H9 (cell line): ENCODE measurements around the gene C1orf198. TPM values are rescaled to one million over a fixed set of nuclear protein-coding genes. Genes with fewer than 3 reads are reported as not detected.

Experiments used
- DNase-seq: peaks from one replicate; pipeline ENCODE4 v3.0.0-alpha.2; 2017
- H2AFZ ChIP-seq: one replicate; pipeline ENCODE4 v1.6.1; 2013; ENCODE audit warnings: mild to moderate bottlenecking, low read length, control low read depth, moderate library complexity
- H2AK5ac ChIP-seq: 2 replicates; pipeline ENCODE4 v1.6.1; 2013; ENCODE audit warnings: low read length, control low read depth, mixed read lengths; ENCODE audit not compliant: insufficient read length
- H2BK120ac ChIP-seq: one replicate; pipeline ENCODE4 v1.6.1; 2013; ENCODE audit warnings: low read depth, mild to moderate bottlenecking, low read length, control low read depth, inconsistent platforms; ENCODE audit not compliant: poor library complexity, severe bottlenecking
- H2BK12ac ChIP-seq: 2 replicates; pipeline ENCODE4 v1.6.1; 2013; ENCODE audit warnings: low read length, control low read depth, mixed read lengths, low read depth; ENCODE audit not compliant: insufficient read length
- H2BK15ac ChIP-seq: 2 replicates; pipeline ENCODE4 v1.6.1; 2013; ENCODE audit warnings: low read depth, low read length, control low read depth
- H2BK20ac ChIP-seq: one replicate; pipeline ENCODE4 v1.6.1; 2013; ENCODE audit warnings: low read depth, mild to moderate bottlenecking, low read length, control low read depth, inconsistent platforms; ENCODE audit not compliant: poor library complexity, severe bottlenecking
- H2BK5ac ChIP-seq: 2 replicates; pipeline ENCODE4 v1.6.1; 2013; ENCODE audit warnings: low read length, control low read depth, mixed read lengths; ENCODE audit not compliant: insufficient read length
- H3K14ac ChIP-seq: 2 replicates; pipeline ENCODE4 v1.6.1; 2013; ENCODE audit warnings: low read length, control low read depth; ENCODE audit not compliant: insufficient read depth
- H3K18ac ChIP-seq: 2 replicates; pipeline ENCODE4 v1.6.1; 2013; ENCODE audit warnings: low read depth, mild to moderate bottlenecking, mixed read lengths, low read length, control low read depth; ENCODE audit not compliant: insufficient read length
- H3K23ac ChIP-seq: 2 replicates; pipeline ENCODE4 v1.6.1; 2013; ENCODE audit warnings: low read length, control low read depth, mixed read lengths, low read depth; ENCODE audit not compliant: insufficient read length
- H3K23me2 ChIP-seq: 2 replicates; pipeline ENCODE4 v1.6.1; 2013; ENCODE audit warnings: low read depth, mild to moderate bottlenecking, mixed read lengths, low read length, control low read depth; ENCODE audit not compliant: insufficient read length, poor library complexity, severe bottlenecking
- H3K27ac ChIP-seq: 2 replicates; pipeline ENCODE4 v1.5.1; 2013; ENCODE audit warnings: low read length, control low read depth, mixed read lengths, low read depth; ENCODE audit not compliant: insufficient read length
- H3K27me3 ChIP-seq: 2 replicates; pipeline ENCODE4 v1.6.1; 2013; ENCODE audit warnings: low read length, control low read depth, inconsistent platforms; ENCODE audit not compliant: insufficient read depth
- H3K4ac ChIP-seq: 2 replicates; pipeline ENCODE4 v1.6.1; 2013; ENCODE audit warnings: low read depth, mild to moderate bottlenecking, control low read depth, inconsistent platforms, low read length, moderate library complexity
- H3K4me1 ChIP-seq: 2 replicates; pipeline ENCODE4 v1.6.1; 2013; ENCODE audit warnings: low read length, control low read depth, inconsistent platforms; ENCODE audit not compliant: insufficient read depth
- H3K4me2 ChIP-seq: 2 replicates; pipeline ENCODE4 v1.6.1; 2013; ENCODE audit warnings: low read length, control low read depth, mixed read lengths; ENCODE audit not compliant: insufficient read length, insufficient read depth
- H3K56ac ChIP-seq: 2 replicates; pipeline ENCODE4 v1.6.1; 2013; ENCODE audit warnings: low read depth, mild to moderate bottlenecking, mixed read lengths, low read length, control low read depth; ENCODE audit not compliant: insufficient read length
- H3K79me1 ChIP-seq: 2 replicates; pipeline ENCODE4 v1.6.1; 2013; ENCODE audit warnings: low read depth, mild to moderate bottlenecking, moderate library complexity, low read length, control low read depth, inconsistent platforms; ENCODE audit not compliant: insufficient read depth, poor library complexity, severe bottlenecking
- H3K79me2 ChIP-seq: 2 replicates; pipeline ENCODE4 v1.6.1; 2013; ENCODE audit warnings: low read length, control low read depth, inconsistent platforms; ENCODE audit not compliant: insufficient read depth
- H3K9ac ChIP-seq: 2 replicates; pipeline ENCODE4 v1.6.1; 2013; ENCODE audit warnings: low read length, control low read depth, mixed read lengths; ENCODE audit not compliant: insufficient read length; ENCODE audit errors: extremely low read depth
- H3K9me3 ChIP-seq: one replicate; pipeline ENCODE4 v1.6.1; 2013; ENCODE audit warnings: low read depth, low read length, inconsistent platforms; ENCODE audit not compliant: control insufficient read depth
- H3T11ph ChIP-seq: one replicate; pipeline ENCODE4 v1.6.1; 2013; ENCODE audit warnings: mild to moderate bottlenecking, low read length, control low read depth, inconsistent platforms
- H4K20me1 ChIP-seq: one replicate; pipeline ENCODE4 v1.6.1; 2013; ENCODE audit not compliant: control insufficient read depth, insufficient read length, insufficient read depth
- H4K5ac ChIP-seq: 2 replicates; pipeline ENCODE4 v1.6.1; 2013; ENCODE audit warnings: low read depth, mild to moderate bottlenecking, mixed read lengths, low read length, control low read depth; ENCODE audit not compliant: insufficient read length
- H4K8ac ChIP-seq: replicated peaks from 2 replicates; pipeline ENCODE4 v1.6.1; 2013; ENCODE audit warnings: low read length, control low read depth, mixed read lengths, low read depth; ENCODE audit not compliant: insufficient read length
- H4K91ac ChIP-seq: 2 replicates; pipeline ENCODE4 v1.6.1; 2013; ENCODE audit warnings: low read depth, mild to moderate bottlenecking, moderate library complexity, mixed read lengths, low read length, control low read depth; ENCODE audit not compliant: insufficient read length
- H3K27ac Mint-ChIP-seq, 3 experiments: 2 replicates in 2 of 3; 3 replicates in 1 of 3; pipeline ENCODE4 v1.8.0; 2020 to 2021; ENCODE audit warnings: mixed read lengths in 3 of 3, mild to moderate bottlenecking in 1 of 3, moderate library complexity in 1 of 3
- H3K27me3 Mint-ChIP-seq: 2 replicates; pipeline ENCODE4 v1.8.0; 2021; ENCODE audit warnings: low read depth, mild to moderate bottlenecking, moderate library complexity, mixed read lengths
- H3K36me3 Mint-ChIP-seq, 3 experiments: 2 replicates in 2 of 3; 3 replicates in 1 of 3; pipeline ENCODE4 v1.8.0; 2020 to 2021; ENCODE audit warnings: low read depth in 3 of 3, mixed read lengths in 3 of 3; ENCODE audit not compliant: insufficient read depth in 1 of 3
- H3K4me1 Mint-ChIP-seq, 2 experiments: 2 replicates each; pipeline ENCODE4 v1.8.0; 2020; ENCODE audit warnings: mixed read lengths in 2 of 2
- H3K4me3 Mint-ChIP-seq, 2 experiments: 2 replicates in 1 of 2; 3 replicates in 1 of 2; pipeline ENCODE4 v1.8.0; 2020 to 2021; ENCODE audit warnings: mild to moderate bottlenecking in 2 of 2, mixed read lengths in 2 of 2, moderate library complexity in 1 of 2
- H3K9me3 Mint-ChIP-seq, 2 experiments: 2 replicates in 1 of 2; 3 replicates in 1 of 2; pipeline ENCODE4 v1.8.0; 2020; ENCODE audit warnings: mild to moderate bottlenecking in 2 of 2, mixed read lengths in 2 of 2, moderate library complexity in 1 of 2
- CTCF ChIP-seq: fragments of 200-600 bp; sonication (generic); conservative IDR thresholded peaks from 3 replicates; pipeline ENCODE4 v1.8.0; 2021; ENCODE audit warnings: antibody characterized with exemption, mild to moderate bottlenecking
- WGBS: extraction: QIAGEN DNeasy Blood & Tissue Kit; methylation state at CpG from one replicate; pipeline ENCODE4 v1.1.7; 2013; ENCODE audit warnings: missing lambda C conversion rate, low lambda C conversion rate, mixed read lengths; ENCODE audit not compliant: insufficient read length; ENCODE audit errors: extremely low coverage; 5-methylcytosine and 5-hydroxymethylcytosine counted together
- total RNA-seq: library from RNA; stranded (reverse); gene quantifications from 2 replicates; pipeline ENCODE4 v1.2.1, GENCODE V29; 2021

The C1orf198 gene
- total RNA-seq, 1 experiment from 2014 or later = 28.9 TPM

- Histone ChIP-seq H3K27me3 (no peaks in the 10 kb centered on the region; the same call in 1 of the 2 replicates), H3T11ph (no peak overlapping the region), H3K4ac (no peak overlapping the region), H2BK120ac (no peak overlapping the region), H3K79me2 (no peaks in the 10 kb centered on the region), H3K4me2 (no peak overlapping the region), H3K9ac (no peak overlapping the region), H2AFZ (no peak overlapping the region), H3K9me3 (no peaks in the 10 kb centered on the region), H2BK20ac (no peak overlapping the region), H4K20me1 (no peaks in the 10 kb centered on the region), H2BK5ac (no peak overlapping the region), H3K14ac (no peak overlapping the region), H4K8ac (no peak overlapping the region), H2AK5ac (no peak overlapping the region), H3K56ac (no peak overlapping the region), H3K18ac (no peak overlapping the region), H2BK15ac (no peak overlapping the region), H3K23ac (no peak overlapping the region), H3K23me2 (no peaks in the 10 kb centered on the region), H2BK12ac (no peak overlapping the region), H3K79me1 (no peaks in the 10 kb centered on the region), H3K27ac (no peak overlapping the region), H4K91ac (no peak overlapping the region), H4K5ac (no peak overlapping the region), H3K4me1 (no peaks in the 10 kb centered on the region)
- no peak for DNase-seq
- Mint-ChIP-seq H3K36me3 (peaks cover 0 to 6% (median 0%) of the 10 kb centered on the region in 3 experiments; a peak in 2 of 7 replicates), H3K27ac (no peak overlapping the region), H3K9me3 (peaks cover 12% of the 10 kb centered on the region in 2 experiments), H3K4me3 (no peak overlapping the region), H3K27me3 (peaks cover 65% of the 10 kb centered on the region), H3K4me1 (0 out of 4 replicates have a peak, but pooled peaks cover 0 to 3% of the 10 kb centered on the region in 2 experiments)
- TF ChIP-seq CTCF = no peak
- no CpG with 5 or more reads among the region's 4 CpGs for WGBS
Measured at GRCh38 chr1:230808281-230808872, 59.9 kb downstream of the C1orf198 start.
